ENCODE data around the gene TMEM255A.

The TMEM255A gene

DNA sequence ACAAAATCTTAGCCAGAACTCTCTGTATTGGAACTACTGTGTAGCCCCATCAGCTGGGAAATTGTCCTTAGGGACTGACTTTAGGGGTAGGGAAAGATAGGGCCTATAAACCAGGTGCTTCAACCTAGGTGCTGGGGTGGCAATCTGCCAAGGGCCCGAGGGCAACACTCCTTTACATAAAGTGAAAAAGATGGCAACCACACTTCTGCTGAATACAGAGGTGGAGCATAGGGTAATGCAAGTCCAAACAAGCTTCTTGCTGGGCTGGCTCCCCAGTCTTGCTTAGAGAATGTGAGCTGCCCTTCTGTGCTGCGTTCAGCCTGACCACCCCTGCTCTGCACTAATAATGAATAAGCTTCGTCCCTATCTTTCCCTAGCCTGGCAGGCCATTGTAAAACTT is 50.9 kb downstream of the TMEM255A start:
- DNase-seq (ENCODE audit: low spot score): no peak
- no CpG with 5 or more reads among the region's 3 CpGs for WGBS, 2 donors (ENCODE audit: extremely low coverage in 2 of 2, insufficient read length in 2 of 2, insufficient replicate concordance in 1 of 2)

DNA sequence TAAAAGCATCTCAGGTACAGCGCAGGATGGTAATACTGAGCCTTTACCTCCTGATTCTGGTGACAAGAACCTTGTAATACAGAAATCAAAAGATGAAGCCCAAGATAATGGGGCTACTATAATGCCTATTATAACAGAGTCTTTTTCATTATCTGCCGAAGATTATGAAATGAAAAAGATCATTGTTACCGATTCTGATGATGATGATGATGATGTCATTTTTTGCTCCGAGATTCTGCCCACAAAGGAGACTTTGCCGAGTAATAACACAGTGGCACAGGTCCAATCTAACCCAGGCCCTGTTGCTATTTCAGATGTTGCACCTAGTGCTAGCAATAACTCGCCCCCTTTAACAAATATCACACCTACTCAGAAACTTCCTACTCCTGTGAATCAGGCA is 57.5 kb downstream of the TMEM255A start:
- Histone ChIP-seq H3K36me3 (replicated peaks in 1 of 2; ENCODE audit: control insufficient read depth in 2 of 2, insufficient read depth in 2 of 2, low read length in 2 of 2) (peaks cover 2 to 53% of the 10 kb centered on the region in 2 donors), H3K18ac (ENCODE audit: low read length) (no peak overlapping the region), H3K27me3 (ENCODE audit: control insufficient read depth in 3 of 3, insufficient read depth in 3 of 3, low read depth in 1 of 3, low read length in 3 of 3) (peaks cover 0 to 2% (median 0%) of the 10 kb centered on the region in 3 experiments), H3K4me1 (ENCODE audit: control insufficient read depth in 2 of 2, insufficient read depth in 1 of 2, low read depth in 1 of 2, low read length in 2 of 2) (no peaks in the 10 kb centered on the region), H3K4me3 (ENCODE audit: low read length in 2 of 2) (no peak overlapping the region), H3K79me1 (ENCODE audit: low read depth, low read length) (peaks cover 3% of the 10 kb centered on the region), H3K23ac (ENCODE audit: low read depth, low read length, poor library complexity) (no peak overlapping the region), H3K4me2 (ENCODE audit: insufficient read depth, low read length, poor library complexity, severe bottlenecking) (no peak overlapping the region), H2BK5ac (ENCODE audit: low read length) (no peak overlapping the region), H3K9me3 (replicated peaks in 1 of 2; ENCODE audit: control insufficient read depth in 2 of 2, insufficient read depth in 1 of 2, low read depth in 1 of 2, low read length in 2 of 2) (no peaks in the 10 kb centered on the region), H2AK5ac (ENCODE audit: low read depth, low read length) (no peak overlapping the region), H4K91ac (ENCODE audit: low read depth, low read length, poor library complexity) (no peak overlapping the region), H4K8ac (ENCODE audit: low read depth, low read length) (no peak overlapping the region), H2BK120ac (ENCODE audit: low read depth, low read length) (no peak overlapping the region), H3K14ac (ENCODE audit: low read length) (no peak overlapping the region), H3K4ac (ENCODE audit: low read length) (no peak overlapping the region), H3K27ac (replicated peaks; ENCODE audit: low read length) (no peak overlapping the region), H2BK15ac (ENCODE audit: low read length) (no peak overlapping the region), H2AFZ (ENCODE audit: low read length) (no peak overlapping the region), H2BK12ac (ENCODE audit: low read length) (no peak overlapping the region), H3K9ac (ENCODE audit: low read depth, low read length, poor library complexity) (no peak overlapping the region)
- no peak for DNase-seq (ENCODE audit: low spot score)
- no CpG with 5 or more reads among the region's 6 CpGs for WGBS, 2 donors (ENCODE audit: extremely low coverage in 2 of 2, insufficient read length in 2 of 2, insufficient replicate concordance in 1 of 2)

More for the DNA sequence above, 50.9 kb downstream of the TMEM255A start:
- H2AFZ ChIP-seq (ENCODE audit: low read length): no peak overlapping the region
- H3K79me1 ChIP-seq (ENCODE audit: low read depth, low read length): no peaks in the 10 kb centered on the region
- no peaks in the 10 kb centered on the region for H3K9me3 ChIP-seq (replicated peaks in 1 of 2; ENCODE audit: control insufficient read depth in 2 of 2, insufficient read depth in 1 of 2, low read depth in 1 of 2, low read length in 2 of 2)
- H3K23ac ChIP-seq (ENCODE audit: low read depth, low read length, poor library complexity): no peak overlapping the region
- H3K36me3 ChIP-seq (replicated peaks in 1 of 2; ENCODE audit: control insufficient read depth in 2 of 2, insufficient read depth in 2 of 2, low read length in 2 of 2): peaks cover 0 to 28% of the 10 kb centered on the region in 2 donors
- H3K4ac ChIP-seq (ENCODE audit: low read length): no peak overlapping the region
- no peak overlapping the region for H3K9ac ChIP-seq (ENCODE audit: low read depth, low read length, poor library complexity)
- H3K4me2 ChIP-seq (ENCODE audit: insufficient read depth, low read length, poor library complexity, severe bottlenecking): no peak overlapping the region
- no peak overlapping the region for H4K8ac ChIP-seq (ENCODE audit: low read depth, low read length)
- H2BK15ac ChIP-seq (ENCODE audit: low read length): no peak overlapping the region
- no peak overlapping the region for H3K18ac ChIP-seq (ENCODE audit: low read length)
- no peak overlapping the region for H4K91ac ChIP-seq (ENCODE audit: low read depth, low read length, poor library complexity)
- no peak overlapping the region for H3K14ac ChIP-seq (ENCODE audit: low read length)
- peaks cover 0 to 4% of the 10 kb centered on the region in 2 donors for H3K4me1 ChIP-seq (ENCODE audit: control insufficient read depth in 2 of 2, insufficient read depth in 1 of 2, low read depth in 1 of 2, low read length in 2 of 2)
- H3K27ac ChIP-seq (replicated peaks; ENCODE audit: low read length): no peak overlapping the region
- H2BK5ac ChIP-seq (ENCODE audit: low read length): no peak overlapping the region
- H2BK12ac ChIP-seq (ENCODE audit: low read length): no peak overlapping the region
- H3K4me3 ChIP-seq (ENCODE audit: low read length in 2 of 2): no peak overlapping the region
- H2BK120ac ChIP-seq (ENCODE audit: low read depth, low read length): no peak overlapping the region
- H2AK5ac ChIP-seq (ENCODE audit: low read depth, low read length): no peak overlapping the region
- no peaks in the 10 kb centered on the region for H3K27me3 ChIP-seq (ENCODE audit: control insufficient read depth in 3 of 3, insufficient read depth in 3 of 3, low read depth in 1 of 3, low read length in 3 of 3)

DNA sequence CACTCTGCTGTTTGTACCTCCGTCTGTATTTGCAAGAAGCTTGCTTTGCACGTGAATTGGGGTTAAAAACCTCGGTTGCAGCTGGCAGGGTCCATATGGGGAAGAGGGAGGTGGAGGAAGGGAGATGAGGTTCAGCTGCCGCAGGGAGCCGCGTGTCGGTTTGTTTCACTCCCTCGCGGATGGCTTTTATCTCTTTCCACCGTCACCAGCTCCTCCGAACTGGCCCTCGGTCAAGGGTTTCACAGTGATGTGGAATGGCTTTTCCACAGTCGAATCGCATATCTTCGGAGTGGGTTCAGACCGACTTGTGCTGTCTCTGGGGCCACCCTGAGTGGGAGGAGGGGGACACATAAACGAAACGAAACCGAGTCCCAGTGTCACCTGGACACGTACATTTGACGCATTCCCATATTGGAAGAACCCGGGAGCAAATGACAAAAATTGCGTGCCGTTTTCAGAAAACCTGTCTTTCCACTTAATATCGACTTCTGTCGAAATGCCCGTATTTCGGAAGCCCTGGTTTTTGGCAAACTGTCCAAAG is 59.7 kb downstream of the TMEM255A start:
- Histone ChIP-seq H4K91ac (ENCODE audit: low read depth, low read length, poor library complexity) (no peak overlapping the region), H3K4me2 (ENCODE audit: insufficient read depth, low read length, poor library complexity, severe bottlenecking) (peak overlapping the region; percentile 40), H3K4ac (ENCODE audit: low read length) (no peak overlapping the region), H3K9me3 (replicated peaks in 1 of 2; ENCODE audit: control insufficient read depth in 2 of 2, insufficient read depth in 1 of 2, low read depth in 1 of 2, low read length in 2 of 2) (no peaks in the 10 kb centered on the region), H3K79me1 (ENCODE audit: low read depth, low read length) (peaks cover 3% of the 10 kb centered on the region), H2BK5ac (ENCODE audit: low read length) (no peak overlapping the region), H4K8ac (ENCODE audit: low read depth, low read length) (no peak overlapping the region), H2BK15ac (ENCODE audit: low read length) (no peak overlapping the region), H3K27ac (replicated peaks; ENCODE audit: low read length) (peak overlapping the region; percentile 86), H3K18ac (ENCODE audit: low read length) (peak overlapping the region; percentile 76), H3K27me3 (ENCODE audit: control insufficient read depth in 3 of 3, insufficient read depth in 3 of 3, low read depth in 1 of 3, low read length in 3 of 3) (peaks cover 0 to 23% (median 0%) of the 10 kb centered on the region in 3 experiments), H2BK12ac (ENCODE audit: low read length) (no peak overlapping the region), H2AK5ac (ENCODE audit: low read depth, low read length) (no peak overlapping the region), H3K9ac (ENCODE audit: low read depth, low read length, poor library complexity) (peak overlapping the region; percentile 88), H3K23ac (ENCODE audit: low read depth, low read length, poor library complexity) (no peak overlapping the region), H2AFZ (ENCODE audit: low read length) (peak overlapping the region; percentile 84), H3K4me3 (ENCODE audit: low read length in 2 of 2) (peak overlapping the region; percentile 87 to 92), H3K36me3 (replicated peaks in 1 of 2; ENCODE audit: control insufficient read depth in 2 of 2, insufficient read depth in 2 of 2, low read length in 2 of 2) (peaks cover 2 to 36% of the 10 kb centered on the region in 2 donors), H3K14ac (ENCODE audit: low read length) (no peak overlapping the region), H2BK120ac (ENCODE audit: low read depth, low read length) (no peak overlapping the region), H3K4me1 (ENCODE audit: control insufficient read depth in 2 of 2, insufficient read depth in 1 of 2, low read depth in 1 of 2, low read length in 2 of 2) (no peaks in the 10 kb centered on the region)
- DNase-seq (ENCODE audit: low spot score): no peak
- no CpG with 5 or more reads among the region's 28 CpGs for WGBS, 2 donors (ENCODE audit: extremely low coverage in 2 of 2, insufficient read length in 2 of 2, insufficient replicate concordance in 1 of 2)

DNA sequence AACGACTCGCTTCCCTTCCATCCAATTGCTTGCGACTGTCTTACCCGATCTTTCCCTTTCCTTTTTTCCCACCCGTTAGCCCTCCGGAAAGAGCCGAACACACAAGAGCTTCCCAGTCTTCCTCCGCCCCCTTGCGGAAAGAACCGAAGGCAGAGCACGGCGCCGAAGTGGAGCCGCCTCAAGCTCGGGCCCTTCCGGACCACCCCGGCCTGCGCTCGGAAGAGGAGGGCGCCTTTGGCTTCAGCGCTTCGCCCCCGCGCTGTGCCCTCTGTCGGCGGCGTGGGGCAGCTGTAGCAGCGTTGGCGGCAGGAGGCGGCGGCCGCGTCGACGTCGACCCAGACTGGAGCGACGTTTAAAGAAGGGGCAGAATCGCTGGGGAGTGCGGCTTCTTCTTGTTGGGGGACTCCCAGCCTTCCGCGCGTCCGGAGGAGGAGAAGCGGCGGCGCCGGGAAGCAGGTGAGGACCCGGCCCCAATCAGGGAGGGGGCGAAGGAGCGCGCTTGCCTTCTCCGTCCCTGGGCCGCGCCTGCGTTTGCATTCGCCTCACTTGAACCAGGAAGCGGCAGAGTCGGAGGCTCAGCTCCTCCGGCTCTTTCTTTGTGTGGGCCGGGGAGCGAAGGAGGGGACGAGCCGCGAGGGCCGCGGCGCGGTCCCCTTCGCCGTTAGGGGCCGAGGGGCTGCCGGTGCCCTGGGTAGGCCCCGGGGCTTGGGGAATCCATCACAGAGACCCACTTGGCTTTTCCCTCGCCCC is 60.6 kb downstream of the TMEM255A start, which contains the start of gene ZBTB33:
Gene ZBTB33, plus strand, starts transcription at position 291 of the 750 bp plus-strand sequence. CDS start 2,604 bp downstream, outside the sequence.
- DNase-seq (ENCODE audit: low spot score): peak; percentile 89
- peaks cover 3% of the 10 kb centered on the region for H3K79me1 ChIP-seq (ENCODE audit: low read depth, low read length)
- H3K18ac ChIP-seq (ENCODE audit: low read length): peak within 1 kb of the TSS; percentile 76
- no peak within 1 kb of the TSS for H2BK15ac ChIP-seq (ENCODE audit: low read length)
- H2BK12ac ChIP-seq (ENCODE audit: low read length): no peak within 1 kb of the TSS
- H2AFZ ChIP-seq (ENCODE audit: low read length): peak within 1 kb of the TSS; percentile 84
- no peak within 1 kb of the TSS for H3K14ac ChIP-seq (ENCODE audit: low read length)
- H4K91ac ChIP-seq (ENCODE audit: low read depth, low read length, poor library complexity): no peak within 1 kb of the TSS
- H3K4me2 ChIP-seq (ENCODE audit: insufficient read depth, low read length, poor library complexity, severe bottlenecking): peak within 1 kb of the TSS; percentile 48
- H3K9me3 ChIP-seq (replicated peaks in 1 of 2; ENCODE audit: control insufficient read depth in 2 of 2, insufficient read depth in 1 of 2, low read depth in 1 of 2, low read length in 2 of 2): no peaks in the 10 kb centered on the region
- no peak within 1 kb of the TSS for H2BK5ac ChIP-seq (ENCODE audit: low read length)
- WGBS, 2 donors (ENCODE audit: extremely low coverage in 2 of 2, insufficient read length in 2 of 2, insufficient replicate concordance in 1 of 2): no CpG with 5 or more reads among the region's 75 CpGs
- H3K36me3 ChIP-seq (replicated peaks in 1 of 2; ENCODE audit: control insufficient read depth in 2 of 2, insufficient read depth in 2 of 2, low read length in 2 of 2): peaks cover 2 to 27% of the 10 kb centered on the region in 2 donors
- H4K8ac ChIP-seq (ENCODE audit: low read depth, low read length): no peak within 1 kb of the TSS
- H2AK5ac ChIP-seq (ENCODE audit: low read depth, low read length): peak within 1 kb of the TSS; percentile 46
- H3K27ac ChIP-seq (replicated peaks; ENCODE audit: low read length): peak within 1 kb of the TSS; percentile 86
- peak within 1 kb of the TSS; percentile 87 to 92 for H3K4me3 ChIP-seq (ENCODE audit: low read length in 2 of 2)
- no peak within 1 kb of the TSS for H3K23ac ChIP-seq (ENCODE audit: low read depth, low read length, poor library complexity)
- H3K4me1 ChIP-seq (ENCODE audit: control insufficient read depth in 2 of 2, insufficient read depth in 1 of 2, low read depth in 1 of 2, low read length in 2 of 2): no peaks in the 10 kb centered on the region
- peaks cover 0 to 28% (median 0%) of the 10 kb centered on the region in 3 experiments for H3K27me3 ChIP-seq (ENCODE audit: control insufficient read depth in 3 of 3, insufficient read depth in 3 of 3, low read depth in 1 of 3, low read length in 3 of 3)
- no peak within 1 kb of the TSS for H3K4ac ChIP-seq (ENCODE audit: low read length)
- H2BK120ac ChIP-seq (ENCODE audit: low read depth, low read length): no peak within 1 kb of the TSS
- H3K9ac ChIP-seq (ENCODE audit: low read depth, low read length, poor library complexity): peak within 1 kb of the TSS; percentile 88
